Measurements from ENCODE around the gene PIGM.
A peak's percentile ranks its signal among the peaks of the same experiment; 100 is the strongest.

PIGM gene

GRCh38 chr1:160074865-160075264 is 43.1 kb upstream of the PIGM start:
- Histone ChIP-seq H3K4me3 (ENCODE audit: low read depth, low read length) (no peak overlapping the region), H3K27me3 (ENCODE audit: control insufficient read depth, insufficient read depth, low read length) (no peaks in the 10 kb centered on the region), H3K9me3 (ENCODE audit: control insufficient read depth, low read length) (no peaks in the 10 kb centered on the region), H3K79me2 (no peaks in the 10 kb centered on the region), H3K4me1 (no peaks in the 10 kb centered on the region), H3K36me3 (ENCODE audit: control insufficient read depth, insufficient read depth, low read length) (no peaks in the 10 kb centered on the region), H3K4me2 (ENCODE audit: low read length) (no peak overlapping the region), H3K27ac (no peak overlapping the region), H3K9ac (no peak overlapping the region), H2AFZ (no peak overlapping the region)
- TF ChIP-seq CTCF (IDR thresholded peaks at IDR 0.05) = no peak

- no peak overlapping the region for H2AFZ ChIP-seq
- no peaks in the 10 kb centered on the region for H3K9me3 ChIP-seq (ENCODE audit: control insufficient read depth, low read length)
- H3K4me1 ChIP-seq = no peaks in the 10 kb centered on the region
- H3K36me3 ChIP-seq (ENCODE audit: control insufficient read depth, insufficient read depth, low read length) = no peaks in the 10 kb centered on the region
- H3K4me2 ChIP-seq (ENCODE audit: low read length) = no peak overlapping the region
- no peaks in the 10 kb centered on the region for H3K27me3 ChIP-seq (ENCODE audit: control insufficient read depth, insufficient read depth, low read length)
- no peak for TF ChIP-seq CTCF (IDR thresholded peaks at IDR 0.05)
- no peak overlapping the region for H3K9ac ChIP-seq
- H3K27ac ChIP-seq = no peak overlapping the region
- no peaks in the 10 kb centered on the region for H3K79me2 ChIP-seq
- no peak overlapping the region for H3K4me3 ChIP-seq (ENCODE audit: low read depth, low read length)
Observed at GRCh38 chr1:160071289-160071688, 39.5 kb upstream of the PIGM start.

GRCh38 chr1:160070243-160071163 is 38.7 kb upstream of the PIGM start:
- no peak for TF ChIP-seq CTCF (IDR thresholded peaks at IDR 0.05)
- H3K9ac ChIP-seq = no peak overlapping the region
- H3K9me3 ChIP-seq (ENCODE audit: control insufficient read depth, low read length) = no peaks in the 10 kb centered on the region
- H2AFZ ChIP-seq = peak overlapping the region; percentile 63
- H3K4me3 ChIP-seq (ENCODE audit: low read depth, low read length) = peak overlapping the region; percentile 74
- no peaks in the 10 kb centered on the region for H3K4me1 ChIP-seq
- H3K36me3 ChIP-seq (ENCODE audit: control insufficient read depth, insufficient read depth, low read length) = no peaks in the 10 kb centered on the region
- H3K4me2 ChIP-seq (ENCODE audit: low read length) = peak overlapping the region; percentile 82
- no peak overlapping the region for H3K27ac ChIP-seq
- no peaks in the 10 kb centered on the region for H3K79me2 ChIP-seq
- no peaks in the 10 kb centered on the region for H3K27me3 ChIP-seq (ENCODE audit: control insufficient read depth, insufficient read depth, low read length)

GRCh38 chr1:160069460-160070231 is 37.9 kb upstream of the PIGM start, which contains the start of gene KCNJ10:
KCNJ10 (minus strand) TSS chr1:160070160; CDS start chr1:160042532, 27,628 bp downstream.
- no peaks in the 10 kb centered on the region for H3K9me3 ChIP-seq (ENCODE audit: control insufficient read depth, low read length)
- no peak within 1 kb of the TSS for H3K9ac ChIP-seq
- no peak within 1 kb of the TSS for H3K27ac ChIP-seq
- no peaks in the 10 kb centered on the region for H3K79me2 ChIP-seq
- no peaks in the 10 kb centered on the region for H3K36me3 ChIP-seq (ENCODE audit: control insufficient read depth, insufficient read depth, low read length)
- TF ChIP-seq CTCF (IDR thresholded peaks at IDR 0.05) = no peak
- no peaks in the 10 kb centered on the region for H3K27me3 ChIP-seq (ENCODE audit: control insufficient read depth, insufficient read depth, low read length)
- peak within 1 kb of the TSS; percentile 82 for H3K4me2 ChIP-seq (ENCODE audit: low read length)
- peak within 1 kb of the TSS; percentile 74 for H3K4me3 ChIP-seq (ENCODE audit: low read depth, low read length)
- no peaks in the 10 kb centered on the region for H3K4me1 ChIP-seq
- peak within 1 kb of the TSS; percentile 63 for H2AFZ ChIP-seq

Data from parathyroid adenoma (tissue), 2 donors.